ENCODE measurements around the gene TARS2. TPM values are rescaled to one million over a fixed set of nuclear protein-coding genes. Genes with fewer than 3 reads are reported as not detected.

The TARS2 gene
- total and polyA plus RNA-seq, 2 of the 4 experiments (the other 2 are of a cell fraction): 10.9 to 21.8 TPM

DNA sequence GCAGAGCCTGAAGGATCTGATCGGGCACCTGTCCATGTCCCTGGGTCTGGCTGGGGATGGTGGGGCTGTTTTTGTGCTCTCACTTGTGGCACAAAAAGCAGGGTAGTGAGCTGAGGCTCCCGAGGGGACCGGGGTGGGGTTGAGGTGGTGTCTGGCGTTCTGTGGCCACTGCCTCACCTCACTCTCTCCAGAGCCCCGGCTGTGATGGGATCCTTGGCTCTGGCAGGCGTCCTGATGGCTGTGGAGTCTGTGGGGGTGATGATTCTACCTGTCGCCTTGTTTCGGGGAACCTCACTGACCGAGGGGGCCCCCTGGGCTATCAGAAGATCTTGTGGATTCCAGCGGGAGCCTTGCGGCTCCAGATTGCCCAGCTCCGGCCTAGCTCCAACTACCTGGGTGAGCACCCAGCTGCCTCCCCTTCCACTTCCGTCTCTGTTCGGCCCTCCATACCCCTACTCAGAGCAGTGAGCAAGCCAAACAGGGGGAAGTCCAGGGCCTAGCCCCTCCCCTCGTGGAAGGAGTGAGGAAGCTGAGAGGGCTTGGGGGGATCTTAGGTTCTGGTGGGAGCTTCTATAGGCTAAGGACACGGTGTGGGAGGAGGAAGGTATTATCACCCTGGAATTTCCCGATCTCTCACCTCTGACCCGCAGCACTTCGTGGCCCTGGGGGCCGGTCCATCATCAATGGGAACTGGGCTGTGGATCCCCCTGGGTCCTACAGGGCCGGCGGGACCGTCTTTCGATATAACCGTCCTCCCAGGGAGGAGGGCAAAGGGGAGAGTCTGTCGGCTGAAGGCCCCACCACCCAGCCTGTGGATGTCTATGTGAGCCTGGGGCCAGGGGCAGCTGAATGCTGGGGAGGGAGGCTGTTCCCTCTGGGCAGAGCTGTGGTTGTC, 69.0 kb downstream of the TARS2 start:
- Histone ChIP-seq H4K5ac (ENCODE audit: low read depth, low read length) (no peak overlapping the region), H3K14ac (replicated peaks; ENCODE audit: low read depth, low read length) (no peak overlapping the region), H3K27ac (ENCODE audit: insufficient read depth, low read length) (no peak overlapping the region), H3K27me3 (ENCODE audit: control insufficient read depth, insufficient read depth, low read length) (no peaks in the 10 kb centered on the region), H4K8ac (ENCODE audit: low read depth in 2 of 2, low read length in 2 of 2) (no peak overlapping the region), H4K91ac (ENCODE audit: insufficient read depth, low read depth, low read length) (no peak overlapping the region), H3K23ac (ENCODE audit: low read depth, low read length) (no peak overlapping the region), H2BK20ac (ENCODE audit: low read depth, low read length) (no peak overlapping the region), H3K9me3 (ENCODE audit: control insufficient read depth, insufficient read depth, low read length) (no peaks in the 10 kb centered on the region), H3K79me1 (ENCODE audit: low read depth in 1 of 2, low read length in 2 of 2) (peaks cover 8 to 66% of the 10 kb centered on the region in 2 experiments), H3K56ac (ENCODE audit: extremely low read depth, insufficient read depth, low read length) (no peak overlapping the region), H3K18ac (ENCODE audit: low read depth, low read length) (no peak overlapping the region), H4K20me1 (ENCODE audit: insufficient read depth, low read length) (peaks cover 15% of the 10 kb centered on the region), H2AK5ac (ENCODE audit: low read depth, low read length) (no peak overlapping the region), H2AFZ (replicated peaks; ENCODE audit: low read length, poor library complexity) (no peak overlapping the region), H2BK15ac (ENCODE audit: low read depth, low read length) (no peak overlapping the region), H3K36me3 (ENCODE audit: control insufficient read depth, insufficient read depth, low read length) (peaks cover 5% of the 10 kb centered on the region), H2BK5ac (ENCODE audit: low read depth, low read length, poor library complexity, severe bottlenecking) (no peak overlapping the region), H2BK120ac (ENCODE audit: low read depth, low read length) (no peak overlapping the region), H3K4me2 (ENCODE audit: low read depth, low read length) (no peak overlapping the region), H3K4me3 (ENCODE audit: insufficient read depth, low read depth, low read length) (no peak overlapping the region), H3K9me1 (ENCODE audit: insufficient read depth, low read length) (peaks cover 11% of the 10 kb centered on the region), H3K4ac (ENCODE audit: low read depth, low read length) (no peak overlapping the region), H3K9ac (ENCODE audit: low read depth, low read length) (no peak overlapping the region), H2AK9ac (replicated peaks; ENCODE audit: low read depth, low read length, poor library complexity) (no peak overlapping the region), H3K4me1 (ENCODE audit: control insufficient read depth, insufficient read depth, low read length) (peaks cover 20% of the 10 kb centered on the region)
- dilution Hi-C loops (cut with HindIII; ENCODE audit: low sequenced_read_pairs, unreplicated experiment) (no loop called here), in situ Hi-C loops (cut with MboI; ENCODE audit: low sequenced_read_pairs) (loop anchor here (10.0 kb wide), 1 partner anchor 291 kb away; the partner anchor contains the start of gene APH1A), intact Hi-C loops (cut with micrococcal nuclease) (no loop called here)
- ChIA-PET POLR2A (ENCODE audit: unreplicated experiment) (no interaction called here), CTCF (no interaction called here)
- BruUV-seq (replicated peaks): no TSS peak
- 0% methylated on average over 1 of the region's 26 CpGs; no CpG with 5 or more reads in 1 of the 2 experiments for WGBS, 2 experiments (ENCODE audit: extremely low coverage in 2 of 2, insufficient read length in 1 of 2)
- DNase-seq: no peak
- TF ChIP-seq SMC3 (IDR thresholded peaks at IDR 0.05; ENCODE audit: low read depth, low read length): no peak
- TF ChIP-seq CHD1 (IDR thresholded peaks at IDR 0.05; ENCODE audit: low read depth, low read length): no peak
- no peak for TF ChIP-seq RAD21 (IDR thresholded peaks at IDR 0.05; ENCODE audit: low read length)
- no peak for TF ChIP-seq RFX5 (IDR thresholded peaks at IDR 0.05; ENCODE audit: low read depth, low read length)
- TF ChIP-seq NFE2L2 (IDR thresholded peaks at IDR 0.05; ENCODE audit: low read depth, low read length): no peak
- no peak for ATAC-seq (ENCODE audit: low read depth)

Measured in IMR-90 (cell line).